GM12891 (cell line): ENCODE measurements around the gene SERINC2.

ENCODE experiments used
- POLR2A ChIP-seq: IDR thresholded peaks from 2 replicates; pipeline ENCODE4 v1.6.1; 2011; ENCODE audit warnings: low read depth, low read length, control low read depth
- POLR2AphosphoS5 ChIP-seq: IDR thresholded peaks from 2 replicates; pipeline ENCODE4 v1.6.1; 2011; ENCODE audit warnings: low read depth, low read length, control low read depth
- TAF1 ChIP-seq: IDR thresholded peaks from 2 replicates; pipeline ENCODE4 v1.6.1; 2011; ENCODE audit warnings: low read depth, low read length, control low read depth

- TF ChIP-seq POLR2AphosphoS5 (no peak), POLR2A (no peak), TAF1 (no peak)
Observed at GRCh38 chr1:31437433-31438037, 24.5 kb downstream of the SERINC2 start.
